Subcutaneous adipose tissue (tissue), 4 donors: ENCODE measurements around the gene NCMAP. TPM values are rescaled to one million over a fixed set of nuclear protein-coding genes. Genes with fewer than 3 reads are reported as not detected.

Experiments
- CTCF ChIP-seq: fragments of 450-650 bp; IDR thresholded peaks from one replicate; pipeline ENCODE4 v1.5.1; 2016; ENCODE audit warnings: low read depth, mild to moderate bottlenecking, control low read depth, antibody characterized with exemption, moderate library complexity
- total RNA-seq, 4 donors: library from RNA; depleted of rRNA; stranded (reverse); fragments of >200 nt; gene quantifications; one replicate each; pipeline ENCODE4 v1.1.0, GENCODE V29; 2016

NCMAP gene
- total RNA-seq, 4 donors from 2014 or later, result 0.22 to 0.33 TPM; not detected in 2

- no peak for TF ChIP-seq CTCF
Observed at GRCh38 chr1:24517898-24518297, 38.0 kb upstream of the NCMAP start.

- no peak for TF ChIP-seq CTCF
Observed at GRCh38 chr1:24525606-24526005, 30.3 kb upstream of the NCMAP start.

- TF ChIP-seq CTCF, result no peak
Observed at GRCh38 chr1:24526045-24526444, 29.8 kb upstream of the NCMAP start.

- TF ChIP-seq CTCF, result no peak
Observed at GRCh38 chr1:24526940-24527542, 28.8 kb upstream of the NCMAP start.

GRCh38 chr1:24528744-24529143, 27.1 kb upstream of the NCMAP start:
- TF ChIP-seq CTCF, result no peak

- no peak for TF ChIP-seq CTCF
Observed at GRCh38 chr1:24535021-24535424, 20.9 kb upstream of the NCMAP start.

GRCh38 chr1:24535778-24536177, 20.1 kb upstream of the NCMAP start:
- no peak for TF ChIP-seq CTCF
